Measurements from ENCODE around the gene UBE2S.

GRCh38 chr19:55443045-55443823 lies 35.6 kb upstream of the UBE2S start, which contains the start of gene SHISA7:
- TF ChIP-seq SIN3A (IDR thresholded peaks at IDR 0.05; ENCODE audit: borderline replicate concordance, insufficient read depth, low read length) (no peak), POLR2AphosphoS5 (IDR thresholded peaks at IDR 0.05; ENCODE audit: low read depth, low read length) (no peak), TAF1 (IDR thresholded peaks at IDR 0.05; ENCODE audit: borderline replicate concordance, insufficient read depth, low read length) (no peak)
